Stimulated activated CD8-positive, alpha-beta memory T cell treated with anti-CD3 and anti-CD28 coated beads, Interleukin-4, amount 100 ng/mL, for 48 hours (primary cell): ENCODE results near the gene IFNA8.
A peak's percentile ranks its signal among the peaks of the same experiment; 100 is the strongest.
"Not testable (repeated sequence)": the region's sequence is repeated elsewhere in the genome, so short reads cannot be mapped to it uniquely, and the experiment has no call there.

ENCODE experiments used
- DNase-seq: peaks from one replicate; pipeline ENCODE4 v3.0.0-alpha.2; 2020

IFNA8 gene

DNA sequence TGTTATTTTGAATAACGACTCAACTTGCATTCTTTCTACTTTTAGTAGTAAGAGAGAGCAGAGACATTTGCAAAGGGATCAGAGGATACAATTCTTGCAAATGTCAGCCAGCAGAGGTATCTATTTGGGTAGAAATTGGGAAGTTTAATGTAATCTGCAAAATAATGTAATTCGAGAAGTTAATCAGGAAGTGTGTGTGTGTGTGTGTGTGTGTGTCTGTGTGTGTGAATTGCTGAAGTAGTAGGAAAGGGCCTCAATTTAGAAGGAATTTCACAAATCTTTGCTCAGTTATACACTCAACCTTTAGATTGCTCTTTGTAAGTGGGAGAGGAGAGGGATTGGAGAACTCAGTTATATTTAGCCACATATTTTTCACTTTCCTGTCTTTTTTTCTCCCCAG is 20.3 kb downstream of the IFNA8 start:
- DNase-seq: no peak

- no peak for DNase-seq
Measured at GRCh38 chr9:21432672-21433425, 23.9 kb downstream of the IFNA8 start.

GRCh38 chr9:21434202-21435014 is 25.5 kb downstream of the IFNA8 start:
- DNase-seq: peak; percentile 59

DNA sequence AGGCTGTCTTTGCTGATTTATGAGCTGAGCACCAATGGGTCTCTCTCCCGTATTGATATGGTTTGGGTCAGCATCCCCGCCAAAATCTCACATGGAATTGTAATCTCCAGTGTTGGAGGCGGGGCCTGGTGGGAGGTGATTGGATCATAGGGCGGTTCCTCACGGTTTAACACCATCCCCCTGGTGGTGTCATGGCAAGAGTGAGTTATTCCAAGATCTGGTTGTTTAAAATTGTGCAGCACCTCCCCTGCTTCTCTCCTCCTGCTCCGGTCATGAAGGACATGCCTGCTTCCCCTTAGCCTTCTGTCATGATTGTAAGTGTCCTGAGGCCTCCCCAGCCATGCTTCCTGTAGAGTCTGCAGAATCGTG is 26.1 kb downstream of the IFNA8 start:
- DNase-seq: not testable (repeated sequence)

DNA sequence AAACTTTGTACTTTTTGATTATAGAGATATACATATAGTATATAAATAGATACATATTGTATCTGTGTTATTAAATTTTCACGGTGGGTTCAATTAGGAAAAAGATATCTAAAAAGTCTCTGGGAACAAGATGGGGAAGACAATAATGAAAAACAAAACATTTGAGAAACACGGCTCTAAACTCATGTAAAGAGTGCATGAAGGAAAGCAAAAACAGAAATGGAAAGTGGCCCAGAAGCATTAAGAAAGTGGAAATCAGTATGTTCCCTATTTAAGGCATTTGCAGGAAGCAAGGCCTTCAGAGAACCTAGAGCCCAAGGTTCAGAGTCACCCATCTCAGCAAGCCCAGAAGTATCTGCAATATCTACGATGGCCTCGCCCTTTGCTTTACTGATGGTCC is 31.2 kb downstream of the IFNA8 start, which contains the start of gene IFNA1:
TSS of gene IFNA1 (plus strand) at position 301 of the 400 bp plus-strand sequence. CDS start at position 370, 69 bp downstream.
- no peak for DNase-seq

DNA sequence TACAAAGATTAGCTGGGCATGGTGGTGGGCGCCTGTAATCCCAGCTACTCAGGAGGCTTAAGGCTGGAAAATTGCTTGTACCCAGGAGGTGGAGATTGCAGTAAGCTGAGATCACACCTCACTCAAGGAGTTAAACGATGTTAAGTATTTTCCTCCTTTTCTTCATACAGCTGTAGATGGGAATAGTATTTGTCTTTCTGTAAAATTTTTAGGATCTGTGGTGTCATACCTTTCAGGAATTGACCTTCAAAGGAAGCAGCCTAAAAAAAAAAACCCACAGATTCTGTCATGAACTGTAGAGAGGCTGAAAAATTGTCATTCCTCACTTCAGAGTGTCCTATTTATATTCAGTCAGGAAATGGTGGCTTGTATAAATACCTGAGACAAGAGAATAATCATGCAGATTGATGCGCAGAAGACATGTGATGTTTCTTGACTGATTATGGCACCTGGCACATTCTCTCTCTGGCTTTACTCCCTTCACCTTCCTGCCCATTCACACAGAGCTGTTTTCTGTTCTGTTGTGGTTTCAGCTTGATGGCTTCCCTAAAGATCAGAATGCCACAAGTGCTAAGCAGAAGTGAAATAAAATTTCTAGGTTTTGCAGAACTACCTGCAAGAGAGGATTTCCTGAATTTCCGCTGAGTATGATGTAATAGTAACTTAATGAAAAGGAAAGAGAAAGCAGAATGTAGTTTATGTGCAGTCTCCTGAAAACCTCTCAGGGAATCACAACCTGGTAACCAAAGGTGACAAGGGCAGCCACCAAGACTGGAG is 35.1 kb downstream of the IFNA8 start:
- DNase-seq: no peak

DNA sequence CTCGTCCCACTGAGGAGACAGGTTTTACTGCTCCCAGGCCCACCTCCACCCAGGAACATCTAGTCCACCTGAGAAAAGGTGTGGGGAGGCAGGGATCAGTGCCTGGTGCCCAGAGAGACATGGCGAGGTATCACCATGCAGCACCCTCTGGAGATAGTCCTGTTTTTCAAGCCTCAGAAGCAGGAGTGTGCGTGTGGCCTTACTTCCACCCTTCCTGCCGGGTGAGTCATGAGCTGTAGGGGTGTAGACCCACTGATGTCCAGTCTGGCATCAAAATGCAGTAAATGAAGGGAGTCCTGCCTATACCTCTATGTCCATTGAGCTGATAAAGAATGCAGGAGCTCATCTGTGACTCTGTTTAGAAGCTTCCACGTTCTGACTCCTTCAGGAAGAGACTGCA is 40.4 kb downstream of the IFNA8 start:
- DNase-seq: not testable (repeated sequence)

- DNase-seq: no peak
Measured at GRCh38 chr9:21450733-21451394, 41.9 kb downstream of the IFNA8 start.

DNA sequence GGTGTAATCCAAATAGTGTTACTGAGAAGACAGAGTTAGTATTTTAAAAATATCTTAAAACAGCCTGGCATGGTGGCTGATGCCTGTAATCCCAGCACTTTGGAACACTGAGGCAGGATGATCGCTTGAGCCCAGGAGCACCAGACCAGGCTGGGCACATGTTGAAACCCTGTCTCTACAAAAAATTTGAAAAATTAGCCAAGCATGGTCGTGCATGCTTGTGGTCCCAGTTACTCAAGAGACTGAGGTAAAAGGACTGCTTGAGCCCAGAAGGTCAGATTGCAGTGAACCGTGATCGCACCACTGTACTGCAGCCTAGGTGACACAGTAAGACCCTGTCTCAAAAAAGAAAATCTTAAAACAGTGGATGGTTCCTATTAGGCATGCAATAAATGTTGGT is 43.8 kb downstream of the IFNA8 start:
- no peak for DNase-seq

- no peak for DNase-seq
Measured at GRCh38 chr9:21454149-21454548, 45.2 kb downstream of the IFNA8 start.

DNA sequence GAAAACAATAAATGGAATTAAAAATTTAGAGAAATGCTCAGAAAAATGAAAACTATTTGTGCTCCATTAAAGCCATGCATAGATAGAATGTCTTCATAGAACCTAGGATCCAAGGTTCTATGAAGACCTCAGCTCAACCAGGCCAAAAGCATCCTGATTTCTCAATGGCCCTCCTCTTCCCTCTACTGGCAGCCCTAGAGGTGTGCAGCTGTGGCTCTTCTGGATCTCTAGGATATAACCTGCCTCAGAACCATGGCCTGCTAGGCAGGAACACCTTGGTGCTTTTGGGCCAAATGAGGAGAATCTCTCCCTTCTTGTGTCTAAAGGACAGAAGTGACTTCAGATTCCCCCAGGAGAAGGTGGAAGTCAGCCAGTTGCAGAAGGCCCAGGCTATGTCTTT is 46.4 kb downstream of the IFNA8 start:
- DNase-seq: no peak
